EH (cell line): Measurements from ENCODE around the gene HTR3A.
A peak's percentile ranks its signal among the peaks of the same experiment; 100 is the strongest.

Source experiments
- DNase-seq: peaks from one replicate; pipeline ENCODE4 v3.0.0-alpha.2; 2015; ENCODE audit warnings: low read depth

Gene HTR3A

GRCh38 chr11:114019046-114019445 is 44.1 kb downstream of the HTR3A start:
- no peak for DNase-seq

- DNase-seq = no peak
Measured at GRCh38 chr11:114019574-114019973, 44.7 kb downstream of the HTR3A start.

- DNase-seq = no peak
Measured at GRCh38 chr11:114025329-114025907, 50.5 kb downstream of the HTR3A start.

- DNase-seq = peak; percentile 9
Measured at GRCh38 chr11:114026355-114026754, 51.4 kb downstream of the HTR3A start.

- no peak for DNase-seq
Measured at GRCh38 chr11:114027391-114027790, 52.5 kb downstream of the HTR3A start.

GRCh38 chr11:114027926-114028325 is 53.0 kb downstream of the HTR3A start:
- DNase-seq = no peak

- no peak for DNase-seq
Measured at GRCh38 chr11:114031246-114031966, 56.5 kb downstream of the HTR3A start.

GRCh38 chr11:114031967-114032320 is 57.0 kb downstream of the HTR3A start:
- no peak for DNase-seq

GRCh38 chr11:114033066-114033465 is 58.2 kb downstream of the HTR3A start:
- no peak for DNase-seq

- DNase-seq = no peak
Measured at GRCh38 chr11:114033572-114033971, 58.7 kb downstream of the HTR3A start.

GRCh38 chr11:114034956-114035355 is 60.0 kb downstream of the HTR3A start:
- DNase-seq = no peak

- DNase-seq = peak; percentile 57
Measured at GRCh38 chr11:114036147-114036811, 61.4 kb downstream of the HTR3A start.

GRCh38 chr11:114036958-114037357 is 62.0 kb downstream of the HTR3A start:
- no peak for DNase-seq

- no peak for DNase-seq
Measured at GRCh38 chr11:114039551-114039950, 64.6 kb downstream of the HTR3A start.
